ENCODE results near the gene MT1E. TPM values are rescaled to one million over a fixed set of nuclear protein-coding genes. Genes with fewer than 3 reads are reported as not detected.
A peak's percentile ranks its signal among the peaks of the same experiment; 100 is the strongest.

MT1E gene
- total and polyA plus RNA-seq, 2 donors from 2014 or later: 191 to 258 TPM

DNA sequence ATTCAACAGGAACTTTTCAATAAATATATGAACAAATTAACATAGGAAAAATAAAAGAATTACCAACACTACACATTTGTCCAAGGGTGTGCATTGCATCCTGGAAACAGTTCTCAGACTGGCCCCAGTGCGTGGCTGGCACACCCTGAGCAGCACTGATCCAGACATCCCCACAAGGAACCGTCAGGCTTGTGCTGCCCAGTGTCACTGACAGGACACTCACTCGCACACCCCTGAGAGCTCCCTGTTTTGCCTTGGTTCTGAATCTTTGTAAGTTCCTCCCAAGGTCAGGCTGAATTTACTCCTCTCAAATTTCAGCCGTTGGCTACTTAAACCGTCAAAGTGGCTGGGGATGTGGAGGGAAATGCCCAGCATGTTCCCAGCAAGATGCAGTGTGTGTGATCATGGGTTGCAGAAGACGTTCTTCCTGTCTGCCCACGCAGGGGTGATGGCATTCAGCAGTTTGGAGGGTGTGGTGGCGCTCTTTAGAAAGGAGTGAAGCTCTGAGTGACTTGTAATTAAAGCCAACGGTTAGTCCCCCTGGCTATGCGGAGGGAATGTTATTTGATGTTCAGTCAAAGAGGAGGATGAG, 15.5 kb upstream of the MT1E start:
- peaks cover 0 to 32% (median 17%) of the 10 kb centered on the region in 3 donors for H3K4me1 ChIP-seq (ENCODE audit: control insufficient read depth in 2 of 3, insufficient read depth in 2 of 3, low read depth in 1 of 3, low read length in 3 of 3)
- FAIRE-seq (no peak), DNase-seq (peak in 4 of 5 donors; percentile 52 to 74 (median 70))
- no peaks in the 10 kb centered on the region for H3K27me3 ChIP-seq (ENCODE audit: control insufficient read depth, insufficient read depth, low read length)
- no peaks in the 10 kb centered on the region for H3K9me3 ChIP-seq (ENCODE audit: control insufficient read depth in 2 of 3, insufficient read depth in 1 of 3, low read length in 3 of 3)
- H3K36me3 ChIP-seq (ENCODE audit: control insufficient read depth in 2 of 3, insufficient read depth in 3 of 3, low read length in 3 of 3): no peaks in the 10 kb centered on the region
- H3K9ac ChIP-seq (ENCODE audit: low read length in 3 of 3): peak overlapping the region in 2 of 3 donors; percentile 68 to 81
- H3K27ac ChIP-seq (ENCODE audit: low read depth in 2 of 2, low read length in 2 of 2): peak overlapping the region; percentile 84 to 92
- TF ChIP-seq CTCF (IDR thresholded peaks at IDR 0.05; ENCODE audit: borderline replicate concordance, extremely low read depth, insufficient read depth): no peak
- intact Hi-C loops (cut with DNase I): no loop called here
- peak overlapping the region in 2 of 3 donors; percentile 92 to 94 for H3K4me3 ChIP-seq (ENCODE audit: low read length in 3 of 3)

DNA sequence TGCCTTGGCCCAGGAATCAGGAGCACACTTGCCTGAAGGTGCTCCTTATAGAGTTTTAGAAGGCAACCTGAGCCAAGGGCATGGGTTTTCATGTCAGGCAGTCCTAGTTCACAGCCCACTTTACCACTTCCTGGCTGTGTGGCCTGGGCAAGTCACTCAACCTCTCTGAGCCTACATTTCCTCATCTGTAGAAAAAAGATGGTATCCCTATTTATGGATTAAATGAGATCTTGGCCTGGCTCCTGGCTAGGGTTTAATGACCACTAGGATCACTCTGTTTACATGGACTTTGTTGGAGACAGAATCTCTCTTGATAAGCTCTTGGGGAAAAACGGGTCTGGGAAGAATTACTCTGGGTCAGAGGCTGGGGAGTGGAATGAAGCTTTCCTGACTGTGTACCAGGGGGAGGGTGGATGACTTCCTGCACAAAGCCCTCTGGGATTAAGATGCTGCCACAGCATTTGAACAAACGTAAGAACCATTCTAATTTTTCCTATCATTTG, 14.9 kb upstream of the MT1E start:
- no peak for TF ChIP-seq CTCF (IDR thresholded peaks at IDR 0.05; ENCODE audit: borderline replicate concordance, extremely low read depth, insufficient read depth)
- peaks cover 0 to 32% (median 17%) of the 10 kb centered on the region in 3 donors for H3K4me1 ChIP-seq (ENCODE audit: control insufficient read depth in 2 of 3, insufficient read depth in 2 of 3, low read depth in 1 of 3, low read length in 3 of 3)
- peak overlapping the region in 1 of 3 donors; percentile 42 for H3K9ac ChIP-seq (ENCODE audit: low read length in 3 of 3)
- peak overlapping the region in 2 of 3 donors; percentile 92 to 94 for H3K4me3 ChIP-seq (ENCODE audit: low read length in 3 of 3)
- no peaks in the 10 kb centered on the region for H3K36me3 ChIP-seq (ENCODE audit: control insufficient read depth in 2 of 3, insufficient read depth in 3 of 3, low read length in 3 of 3)
- H3K9me3 ChIP-seq (ENCODE audit: control insufficient read depth in 2 of 3, insufficient read depth in 1 of 3, low read length in 3 of 3): no peaks in the 10 kb centered on the region
- DNase-seq: no peak
- FAIRE-seq: no peak
- intact Hi-C loops (cut with DNase I): no loop called here
- H3K27ac ChIP-seq (ENCODE audit: low read depth in 2 of 2, low read length in 2 of 2): peak overlapping the region; percentile 84 to 92
- H3K27me3 ChIP-seq (ENCODE audit: control insufficient read depth, insufficient read depth, low read length): no peaks in the 10 kb centered on the region

GRCh38 chr16:56611281-56611833, 14.2 kb upstream of the MT1E start:
- Histone ChIP-seq H3K36me3 (ENCODE audit: control insufficient read depth in 2 of 3, insufficient read depth in 3 of 3, low read length in 3 of 3) (no peaks in the 10 kb centered on the region), H3K27ac (ENCODE audit: low read depth in 2 of 2, low read length in 2 of 2) (peak overlapping the region; percentile 84 to 92), H3K4me1 (ENCODE audit: control insufficient read depth in 2 of 3, insufficient read depth in 2 of 3, low read depth in 1 of 3, low read length in 3 of 3) (peaks cover 0 to 32% (median 15%) of the 10 kb centered on the region in 3 donors), H3K9me3 (ENCODE audit: control insufficient read depth in 2 of 3, insufficient read depth in 1 of 3, low read length in 3 of 3) (no peaks in the 10 kb centered on the region), H3K9ac (ENCODE audit: low read length in 3 of 3) (peak overlapping the region in 2 of 3 donors; percentile 5 to 42), H3K4me3 (ENCODE audit: low read length in 3 of 3) (peak overlapping the region in 2 of 3 donors; percentile 22 to 92), H3K27me3 (ENCODE audit: control insufficient read depth, insufficient read depth, low read length) (no peaks in the 10 kb centered on the region)
- TF ChIP-seq CTCF (IDR thresholded peaks at IDR 0.05; ENCODE audit: borderline replicate concordance, extremely low read depth, insufficient read depth): no peak
- FAIRE-seq (no peak), DNase-seq (peak in 1 of 5 donors; percentile 72)
- intact Hi-C loops (cut with DNase I): no loop called here

Data from kidney (tissue), 14 donors.